Activated T-cell treated with anti-CD3 and anti-CD28 coated beads, Interleukin-2, amount 50 U/mL, for 72 hours (primary cell): ENCODE measurements around the gene ZHX3. TPM values are rescaled to one million over a fixed set of nuclear protein-coding genes. Genes with fewer than 3 reads are reported as not detected.

Experiments used
- ATAC-seq, 2 donors: fragments of 150-1000 bp; cut with Tn5 transposase; replicated peaks in 1 of 2; 2 replicates each; pipeline ENCODE4 v1.10.0; 2021; ENCODE audit warnings: moderate library complexity in 2 of 2, mild to moderate bottlenecking in 1 of 2
- DNase-seq, 2 donors: peaks; one replicate each; pipeline ENCODE4 v3.0.0; 2021 to 2022; ENCODE audit warnings: mixed read lengths in 1 of 2
- H3K27ac Mint-ChIP-seq: one replicate; pipeline ENCODE4 v1.8.0; 2022; ENCODE audit warnings: mild to moderate bottlenecking, moderate library complexity, mixed read lengths
- H3K27me3 Mint-ChIP-seq: one replicate; pipeline ENCODE4 v1.8.0; 2022; ENCODE audit warnings: low read depth, mixed read lengths
- H3K36me3 Mint-ChIP-seq, 2 donors: one replicate each; pipeline ENCODE4 v1.8.0; 2022; ENCODE audit warnings: mixed read lengths in 2 of 2, mild to moderate bottlenecking in 1 of 2; ENCODE audit not compliant: insufficient read depth in 2 of 2
- H3K4me1 Mint-ChIP-seq: one replicate; pipeline ENCODE4 v1.8.0; 2022; ENCODE audit warnings: low read depth, mixed read lengths
- H3K4me3 Mint-ChIP-seq, 2 donors: one replicate each; pipeline ENCODE4 v1.8.0; 2022; ENCODE audit warnings: mild to moderate bottlenecking in 2 of 2, mixed read lengths in 2 of 2, moderate library complexity in 2 of 2
- H3K9me3 Mint-ChIP-seq, 2 donors: one replicate each; pipeline ENCODE4 v1.8.0; 2022; ENCODE audit warnings: mixed read lengths in 2 of 2
- total RNA-seq, 2 donors: library from RNA; stranded (reverse); gene quantifications; one replicate each; pipeline ENCODE4 v1.2.3, GENCODE V29; 2022

ZHX3 gene
- total RNA-seq, 2 donors from 2014 or later, result 10.2 to 11.5 TPM

GRCh38 chr20:41360831-41361756, 43.6 kb upstream of the ZHX3 start:
- Mint-ChIP-seq H3K9me3 (no peaks in the 10 kb centered on the region), H3K27ac (no peak overlapping the region), H3K27me3 (peaks cover 14% of the 10 kb centered on the region), H3K4me3 (no peak overlapping the region), H3K36me3 (no peaks in the 10 kb centered on the region), H3K4me1 (no peaks in the 10 kb centered on the region)
- no peak for DNase-seq
- ATAC-seq, result no peak

- H3K4me3 Mint-ChIP-seq, result no peak overlapping the region
- ATAC-seq (no peak), DNase-seq (no peak)
- H3K27me3 Mint-ChIP-seq, result peaks cover 3% of the 10 kb centered on the region
- no peaks in the 10 kb centered on the region for H3K4me1 Mint-ChIP-seq
- H3K9me3 Mint-ChIP-seq, result no peaks in the 10 kb centered on the region
- H3K27ac Mint-ChIP-seq, result no peak overlapping the region
- H3K36me3 Mint-ChIP-seq, result no peaks in the 10 kb centered on the region
Measured at GRCh38 chr20:41359541-41360011, 42.0 kb upstream of the ZHX3 start.

GRCh38 chr20:41358717-41359116, 41.2 kb upstream of the ZHX3 start:
- Mint-ChIP-seq H3K9me3 (no peaks in the 10 kb centered on the region), H3K27me3 (no peaks in the 10 kb centered on the region), H3K36me3 (no peaks in the 10 kb centered on the region), H3K4me3 (no peak overlapping the region), H3K27ac (no peak overlapping the region), H3K4me1 (no peaks in the 10 kb centered on the region)
- ATAC-seq (no peak), DNase-seq (no peak)

- Mint-ChIP-seq H3K4me1 (no peaks in the 10 kb centered on the region), H3K9me3 (no peaks in the 10 kb centered on the region), H3K4me3 (no peak overlapping the region), H3K27ac (no peak overlapping the region), H3K27me3 (no peaks in the 10 kb centered on the region), H3K36me3 (no peaks in the 10 kb centered on the region)
- no peak for DNase-seq
- no peak for ATAC-seq
Measured at GRCh38 chr20:41358230-41358629, 40.7 kb upstream of the ZHX3 start.

GRCh38 chr20:41357424-41358163, 40.1 kb upstream of the ZHX3 start:
- ATAC-seq, result no peak

GRCh38 chr20:41356951-41357350, 39.4 kb upstream of the ZHX3 start:
- no peak overlapping the region for H3K4me3 Mint-ChIP-seq
- H3K9me3 Mint-ChIP-seq, result no peaks in the 10 kb centered on the region
- no peaks in the 10 kb centered on the region for H3K4me1 Mint-ChIP-seq
- H3K27me3 Mint-ChIP-seq, result no peaks in the 10 kb centered on the region
- DNase-seq, result no peak
- H3K36me3 Mint-ChIP-seq, result no peaks in the 10 kb centered on the region
- H3K27ac Mint-ChIP-seq, result no peak overlapping the region
- ATAC-seq, result no peak

More at GRCh38 chr20:41357424-41358163, 40.1 kb upstream of the ZHX3 start:
- Mint-ChIP-seq H3K36me3 (no peaks in the 10 kb centered on the region), H3K27ac (no peak overlapping the region), H3K4me1 (no peaks in the 10 kb centered on the region), H3K27me3 (no peaks in the 10 kb centered on the region), H3K4me3 (no peak overlapping the region), H3K9me3 (no peaks in the 10 kb centered on the region)
- DNase-seq, result no peak

- no peak for ATAC-seq
- no peaks in the 10 kb centered on the region for H3K4me1 Mint-ChIP-seq
- no peaks in the 10 kb centered on the region for H3K36me3 Mint-ChIP-seq
- no peak overlapping the region for H3K27ac Mint-ChIP-seq
- H3K4me3 Mint-ChIP-seq, result no peak overlapping the region
- H3K9me3 Mint-ChIP-seq, result no peaks in the 10 kb centered on the region
- DNase-seq, result no peak
- no peaks in the 10 kb centered on the region for H3K27me3 Mint-ChIP-seq
Measured at GRCh38 chr20:41355598-41356203, 38.2 kb upstream of the ZHX3 start.

- Mint-ChIP-seq H3K4me3 (no peak overlapping the region), H3K27me3 (no peaks in the 10 kb centered on the region), H3K36me3 (no peaks in the 10 kb centered on the region), H3K27ac (no peak overlapping the region), H3K9me3 (no peaks in the 10 kb centered on the region), H3K4me1 (no peaks in the 10 kb centered on the region)
- ATAC-seq (no peak), DNase-seq (no peak)
Measured at GRCh38 chr20:41355192-41355591, 37.7 kb upstream of the ZHX3 start.

GRCh38 chr20:41353530-41353929, 36.0 kb upstream of the ZHX3 start:
- Mint-ChIP-seq H3K4me1 (no peaks in the 10 kb centered on the region), H3K27me3 (no peaks in the 10 kb centered on the region), H3K9me3 (no peaks in the 10 kb centered on the region), H3K36me3 (no peaks in the 10 kb centered on the region), H3K27ac (no peak overlapping the region), H3K4me3 (no peak overlapping the region)
- DNase-seq (no peak), ATAC-seq (no peak)

- Mint-ChIP-seq H3K27me3 (no peaks in the 10 kb centered on the region), H3K9me3 (no peaks in the 10 kb centered on the region), H3K4me3 (no peak overlapping the region), H3K36me3 (no peaks in the 10 kb centered on the region), H3K4me1 (no peaks in the 10 kb centered on the region), H3K27ac (no peak overlapping the region)
- ATAC-seq (no peak), DNase-seq (no peak)
Measured at GRCh38 chr20:41352666-41353065, 35.1 kb upstream of the ZHX3 start.

GRCh38 chr20:41352106-41352505, 34.6 kb upstream of the ZHX3 start:
- ATAC-seq (no peak), DNase-seq (no peak)
- Mint-ChIP-seq H3K4me3 (no peak overlapping the region), H3K9me3 (no peaks in the 10 kb centered on the region), H3K36me3 (no peaks in the 10 kb centered on the region), H3K4me1 (no peaks in the 10 kb centered on the region), H3K27me3 (no peaks in the 10 kb centered on the region), H3K27ac (no peak overlapping the region)

GRCh38 chr20:41350408-41350962, 33.0 kb upstream of the ZHX3 start:
- no peaks in the 10 kb centered on the region for H3K27me3 Mint-ChIP-seq
- ATAC-seq (no peak), DNase-seq (no peak)
- no peaks in the 10 kb centered on the region for H3K9me3 Mint-ChIP-seq
- no peaks in the 10 kb centered on the region for H3K36me3 Mint-ChIP-seq
- H3K27ac Mint-ChIP-seq, result no peak overlapping the region
- H3K4me1 Mint-ChIP-seq, result no peaks in the 10 kb centered on the region
- no peak overlapping the region for H3K4me3 Mint-ChIP-seq

- no peaks in the 10 kb centered on the region for H3K9me3 Mint-ChIP-seq
- no peaks in the 10 kb centered on the region for H3K4me1 Mint-ChIP-seq
- no peak for ATAC-seq
- no peak for DNase-seq
- H3K36me3 Mint-ChIP-seq, result no peaks in the 10 kb centered on the region
- H3K4me3 Mint-ChIP-seq, result no peak overlapping the region
- no peaks in the 10 kb centered on the region for H3K27me3 Mint-ChIP-seq
- H3K27ac Mint-ChIP-seq, result no peak overlapping the region
Measured at GRCh38 chr20:41349943-41350342, 32.4 kb upstream of the ZHX3 start.
